Caco-2 (cell line): Measurements from ENCODE around the gene HELZ. TPM values are rescaled to one million over a fixed set of nuclear protein-coding genes. Genes with fewer than 3 reads are reported as not detected.

Source experiments
- BruUV-seq: library from RNA; stranded (reverse); fragments of 400-500 nt; replicated peaks from 2 replicates; lab custom pipeline; 2021; lab: Mats Ljungman, UMichigan
- CTCF ChIA-PET: fragments of 300-600 bp; sonication (Branson Sonifier 250); formaldehyde crosslinking; loops from one replicate; lab custom pipeline; 2022; ENCODE audit warnings: antibody characterized with exemption; lab: Charles Lee
- POLR2A ChIA-PET: fragments of 300-600 bp; sonication (Branson Sonifier 250); formaldehyde crosslinking; loops from one replicate; lab custom pipeline; 2022; ENCODE audit warnings: antibody characterized with exemption; lab: Charles Lee
- DNase-seq, 2 experiments: peaks; one replicate each; pipeline versions ENCODE4 v3.0.0 to v3.0.0-alpha.2; 2020 to 2022
- H3K27me3 ChIP-seq: replicated peaks from 2 replicates; pipeline ENCODE4 v1.6.0; 2011; ENCODE audit warnings: low read length; ENCODE audit not compliant: control insufficient read depth, insufficient read depth
- H3K36me3 ChIP-seq: 2 replicates; pipeline ENCODE4 v1.5.1; 2011; ENCODE audit warnings: low read length; ENCODE audit not compliant: control insufficient read depth, insufficient read depth
- H3K4me1 ChIP-seq: fragments of 250-450 bp; sonication (Bioruptor Pico); 2 replicates; pipeline ENCODE4 v1.5.1; 2020; ENCODE audit warnings: mild to moderate bottlenecking
- H3K4me3 ChIP-seq: 2 replicates; pipeline ENCODE4 v1.5.1; 2011; ENCODE audit warnings: low read depth, mild to moderate bottlenecking, control low read depth, low read length
- H3K9me3 ChIP-seq: fragments of 250-450 bp; sonication (Bioruptor Pico); 2 replicates; pipeline ENCODE4 v1.5.1; 2020; ENCODE audit warnings: mild to moderate bottlenecking, moderate library complexity
- H3K27ac Mint-ChIP-seq: one replicate; pipeline ENCODE4 v1.8.0; 2022; ENCODE audit warnings: mixed read lengths; ENCODE audit not compliant: unreplicated experiment
- H3K27me3 Mint-ChIP-seq: one replicate; pipeline ENCODE4 v1.8.0; 2022; ENCODE audit warnings: mixed read lengths; ENCODE audit not compliant: insufficient read depth, unreplicated experiment
- H3K36me3 Mint-ChIP-seq: one replicate; pipeline ENCODE4 v1.8.0; 2022; ENCODE audit warnings: mild to moderate bottlenecking, mixed read lengths; ENCODE audit not compliant: insufficient read depth, unreplicated experiment
- H3K4me1 Mint-ChIP-seq: one replicate; pipeline ENCODE4 v1.8.0; 2022; ENCODE audit warnings: low read depth, mixed read lengths; ENCODE audit not compliant: unreplicated experiment
- H3K4me3 Mint-ChIP-seq: one replicate; pipeline ENCODE4 v1.8.0; 2022; ENCODE audit warnings: mild to moderate bottlenecking, moderate library complexity, mixed read lengths; ENCODE audit not compliant: unreplicated experiment
- H3K9me3 Mint-ChIP-seq: one replicate; pipeline ENCODE4 v1.8.0; 2022; ENCODE audit warnings: mixed read lengths; ENCODE audit not compliant: unreplicated experiment
- intact Hi-C: fragments of 100-400 bp; cut with micrococcal nuclease; formaldehyde crosslinking; loops from one replicate; pipeline ENCODE4 v1.10.0; 2022; ENCODE audit not compliant: unreplicated experiment
- total RNA-seq: library from RNA; stranded (reverse); gene quantifications from 2 replicates; pipeline ENCODE4 v1.2.3, GENCODE V29; 2022
- TF ChIP-seq, protein P1 (sequence below), 2 experiments: fragments of 200-600 bp in 1 of 2; IDR thresholded peaks; 1 replicate in 1 of 2; 2 replicates in 1 of 2; pipeline versions ENCODE4 v1.5.1 to v1.8.0; 2011 to 2022; ENCODE audit warnings: antibody characterized with exemption in 1 of 2, control low read depth in 1 of 2, inconsistent platforms in 1 of 2, low read depth in 1 of 2, low read length in 1 of 2, mild to moderate bottlenecking in 1 of 2, moderate library complexity in 1 of 2; ENCODE audit not compliant: insufficient read depth in 1 of 2, severe bottlenecking in 1 of 2, unreplicated experiment in 1 of 2

Gene HELZ
- total RNA-seq, 1 experiment from 2014 or later, result 63.8 TPM

- Histone ChIP-seq H3K4me3 (no peak overlapping the region), H3K9me3 (no peaks in the 10 kb centered on the region), H3K36me3 (peaks cover 1% of the 10 kb centered on the region; the same call in 1 of the 2 replicates), H3K27me3 (no peaks in the 10 kb centered on the region), H3K4me1 (no peaks in the 10 kb centered on the region)
- ChIA-PET CTCF (interaction anchor here (0.5 kb wide), 1 partner anchor 175 kb away, joined by 4 read pairs; no protein-coding TSS in a partner anchor), POLR2A (no interaction called here)
- TF ChIP-seq, protein P1, sequence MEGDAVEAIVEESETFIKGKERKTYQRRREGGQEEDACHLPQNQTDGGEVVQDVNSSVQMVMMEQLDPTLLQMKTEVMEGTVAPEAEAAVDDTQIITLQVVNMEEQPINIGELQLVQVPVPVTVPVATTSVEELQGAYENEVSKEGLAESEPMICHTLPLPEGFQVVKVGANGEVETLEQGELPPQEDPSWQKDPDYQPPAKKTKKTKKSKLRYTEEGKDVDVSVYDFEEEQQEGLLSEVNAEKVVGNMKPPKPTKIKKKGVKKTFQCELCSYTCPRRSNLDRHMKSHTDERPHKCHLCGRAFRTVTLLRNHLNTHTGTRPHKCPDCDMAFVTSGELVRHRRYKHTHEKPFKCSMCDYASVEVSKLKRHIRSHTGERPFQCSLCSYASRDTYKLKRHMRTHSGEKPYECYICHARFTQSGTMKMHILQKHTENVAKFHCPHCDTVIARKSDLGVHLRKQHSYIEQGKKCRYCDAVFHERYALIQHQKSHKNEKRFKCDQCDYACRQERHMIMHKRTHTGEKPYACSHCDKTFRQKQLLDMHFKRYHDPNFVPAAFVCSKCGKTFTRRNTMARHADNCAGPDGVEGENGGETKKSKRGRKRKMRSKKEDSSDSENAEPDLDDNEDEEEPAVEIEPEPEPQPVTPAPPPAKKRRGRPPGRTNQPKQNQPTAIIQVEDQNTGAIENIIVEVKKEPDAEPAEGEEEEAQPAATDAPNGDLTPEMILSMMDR (IDR thresholded peaks at IDR 0.05; ENCODE audit: insufficient read depth in 1 of 2, low read depth in 1 of 2, low read length in 1 of 2, severe bottlenecking in 1 of 2, unreplicated experiment in 1 of 2), result no peak
- H3K4me3 Mint-ChIP-seq, result no peak overlapping the region
- BruUV-seq, result no TSS peak
- H3K36me3 Mint-ChIP-seq, result peaks cover 32% of the 10 kb centered on the region
- intact Hi-C loops, result no loop called here
- H3K27me3 Mint-ChIP-seq, result no peaks in the 10 kb centered on the region
- DNase-seq, result no peak
- no peaks in the 10 kb centered on the region for H3K9me3 Mint-ChIP-seq
- H3K4me1 Mint-ChIP-seq, result peaks cover 10% of the 10 kb centered on the region
- H3K27ac Mint-ChIP-seq, result no peak overlapping the region
These were observed 119.1 kb downstream of the HELZ start for GRCh38 chr17:67125924-67126323.

DNA sequence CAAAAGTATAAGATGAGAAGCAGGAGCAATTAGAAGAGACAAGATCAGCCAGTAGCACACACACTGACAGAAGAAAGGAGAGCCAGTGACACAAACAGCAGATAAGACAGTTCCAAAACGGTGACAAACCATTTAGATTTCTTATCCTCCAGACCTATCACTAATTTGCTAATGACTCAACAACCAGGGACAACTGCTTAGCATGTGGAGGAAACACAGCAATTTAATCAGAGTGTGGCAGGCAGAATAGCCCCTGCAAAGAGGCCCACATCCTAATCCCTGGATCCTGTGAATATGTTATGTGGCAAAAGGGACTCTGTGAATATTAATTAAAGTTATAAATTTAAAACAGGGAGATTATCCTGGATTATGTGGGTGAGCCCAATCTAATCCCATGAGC lies 119.6 kb downstream of the HELZ start:
- H3K9me3 ChIP-seq, result no peaks in the 10 kb centered on the region
- no peak overlapping the region for H3K27ac Mint-ChIP-seq
- no peaks in the 10 kb centered on the region for H3K4me1 ChIP-seq
- peaks cover 1% of the 10 kb centered on the region; the same call in 1 of the 2 replicates for H3K36me3 ChIP-seq
- ChIA-PET POLR2A (no interaction called here), CTCF (no interaction called here)
- no peaks in the 10 kb centered on the region for H3K27me3 Mint-ChIP-seq
- no peak overlapping the region for H3K4me3 Mint-ChIP-seq
- intact Hi-C loops, result no loop called here
- H3K9me3 Mint-ChIP-seq, result no peaks in the 10 kb centered on the region
- peaks cover 10% of the 10 kb centered on the region for H3K4me1 Mint-ChIP-seq
- TF ChIP-seq, protein P1 (IDR thresholded peaks at IDR 0.05; ENCODE audit: insufficient read depth in 1 of 2, low read depth in 1 of 2, low read length in 1 of 2, severe bottlenecking in 1 of 2, unreplicated experiment in 1 of 2), result no peak
- no TSS peak for BruUV-seq
- H3K27me3 ChIP-seq, result no peaks in the 10 kb centered on the region
- H3K4me3 ChIP-seq, result no peak overlapping the region
- peaks cover 38% of the 10 kb centered on the region for H3K36me3 Mint-ChIP-seq
- DNase-seq, result no peak

GRCh38 chr17:67124450-67125148 lies 120.4 kb downstream of the HELZ start:
- POLR2A ChIA-PET, result no interaction called here
- no TSS peak for BruUV-seq
- Mint-ChIP-seq H3K27me3 (no peaks in the 10 kb centered on the region), H3K36me3 (peaks cover 44% of the 10 kb centered on the region), H3K4me3 (no peak overlapping the region), H3K9me3 (no peaks in the 10 kb centered on the region), H3K4me1 (peaks cover 10% of the 10 kb centered on the region), H3K27ac (no peak overlapping the region)
- no peaks in the 10 kb centered on the region for H3K9me3 ChIP-seq
- intact Hi-C loops, result no loop called here
- TF ChIP-seq, protein P1 (IDR thresholded peaks at IDR 0.05; ENCODE audit: insufficient read depth in 1 of 2, low read depth in 1 of 2, low read length in 1 of 2, severe bottlenecking in 1 of 2, unreplicated experiment in 1 of 2), result no peak
- DNase-seq, result no peak
- no peaks in the 10 kb centered on the region for H3K4me1 ChIP-seq
- CTCF ChIA-PET, result no interaction called here
- H3K27me3 ChIP-seq, result no peaks in the 10 kb centered on the region
- H3K36me3 ChIP-seq, result peaks cover 4% of the 10 kb centered on the region; the same call in 1 of the 2 replicates
- H3K4me3 ChIP-seq, result no peak overlapping the region
